HG02623 (cell line): Measurements from ENCODE around the gene GMDS.

ENCODE experiments used
- ATAC-seq: cut with Tn5 transposase; IDR thresholded peaks from one replicate; pipeline ENCODE4 v1.9.1; 2021; ENCODE audit warnings: moderate library complexity; ENCODE audit not compliant: unreplicated experiment

The GMDS gene

GRCh38 chr6:2141644-2142290 is 103.6 kb downstream of the GMDS start:
- ATAC-seq = no peak

DNA sequence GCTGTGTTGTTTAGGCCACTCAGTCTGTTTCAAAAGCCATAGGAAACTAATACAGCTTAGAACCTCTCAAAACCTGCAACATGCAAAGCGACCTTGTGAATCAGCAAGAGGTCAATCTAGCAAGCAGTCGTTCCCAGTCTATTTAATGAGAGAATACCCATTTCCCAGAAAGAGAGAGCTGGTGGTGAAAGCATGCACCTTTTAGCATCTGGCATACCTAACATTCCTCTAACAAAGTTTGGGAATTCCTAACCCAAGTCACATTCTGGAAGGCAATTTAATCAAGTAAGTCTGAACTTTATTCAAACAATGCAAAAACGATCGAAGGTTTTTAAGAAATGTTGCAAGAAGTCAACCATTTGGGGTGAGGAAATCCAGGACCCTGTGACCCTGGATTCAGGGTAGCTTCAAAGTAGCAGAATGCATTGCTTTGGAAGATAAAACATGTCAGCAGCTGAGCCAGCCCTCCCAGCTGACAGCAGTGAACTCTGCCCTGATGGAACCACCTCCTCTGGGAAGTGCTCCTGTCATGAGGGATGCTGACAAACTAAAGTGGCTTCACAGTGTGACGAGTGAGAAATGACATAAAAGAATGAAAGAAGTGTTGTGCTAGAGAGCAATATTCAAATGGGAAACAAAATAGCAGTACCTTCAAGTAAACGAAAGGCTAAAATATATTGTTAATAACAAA is 104.8 kb downstream of the GMDS start:
- no peak for ATAC-seq

- ATAC-seq = no peak
Observed at GRCh38 chr6:2135401-2135800, 110.0 kb downstream of the GMDS start.

DNA sequence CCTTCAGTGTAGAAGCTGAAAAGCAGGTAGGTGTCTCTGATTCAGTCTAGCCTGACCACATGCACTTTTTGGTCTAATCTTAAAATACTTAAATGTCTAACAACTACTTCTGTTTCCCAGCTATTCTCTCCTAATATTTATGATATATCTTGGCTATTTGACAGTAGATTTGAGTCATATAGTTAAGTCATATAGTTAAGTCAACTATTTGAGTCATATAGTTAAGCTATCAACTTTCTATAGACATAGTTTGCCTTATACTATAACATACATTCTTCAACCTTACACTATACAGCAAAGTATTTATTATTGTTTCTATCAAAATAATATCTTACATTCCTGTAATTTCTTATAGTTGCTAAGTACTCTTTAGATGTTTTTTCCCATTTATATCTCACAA is 110.9 kb downstream of the GMDS start:
- ATAC-seq = no peak

DNA sequence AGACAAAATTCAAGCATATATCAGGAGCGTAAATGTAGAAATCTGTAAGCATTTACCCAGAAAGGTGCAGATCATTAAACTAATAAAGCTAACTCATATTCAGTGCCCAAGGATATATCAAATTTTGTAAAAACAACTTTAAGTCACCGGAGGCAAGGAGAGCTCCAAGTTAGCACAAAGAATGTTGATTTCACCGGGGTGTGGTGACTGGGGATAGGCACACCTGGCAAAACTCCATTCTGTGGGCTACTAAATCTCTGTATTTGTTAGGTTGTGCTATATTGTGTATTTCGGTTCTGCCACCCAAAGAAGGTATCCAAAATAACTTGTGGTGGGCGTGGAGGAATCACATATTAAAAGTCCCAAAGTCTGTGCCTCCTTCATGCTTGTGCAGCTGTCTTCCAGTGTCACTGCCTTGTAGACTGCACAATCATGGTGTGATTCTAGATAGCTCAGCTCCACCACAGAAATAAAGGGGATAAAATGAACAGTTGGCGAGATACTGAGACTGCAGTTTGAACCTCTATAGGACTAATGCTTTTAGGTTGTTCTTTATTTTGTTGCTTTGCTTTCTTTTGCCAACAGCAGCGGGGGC is 111.6 kb downstream of the GMDS start:
- ATAC-seq = no peak

GRCh38 chr6:2132916-2133315 is 112.5 kb downstream of the GMDS start:
- ATAC-seq = no peak

DNA sequence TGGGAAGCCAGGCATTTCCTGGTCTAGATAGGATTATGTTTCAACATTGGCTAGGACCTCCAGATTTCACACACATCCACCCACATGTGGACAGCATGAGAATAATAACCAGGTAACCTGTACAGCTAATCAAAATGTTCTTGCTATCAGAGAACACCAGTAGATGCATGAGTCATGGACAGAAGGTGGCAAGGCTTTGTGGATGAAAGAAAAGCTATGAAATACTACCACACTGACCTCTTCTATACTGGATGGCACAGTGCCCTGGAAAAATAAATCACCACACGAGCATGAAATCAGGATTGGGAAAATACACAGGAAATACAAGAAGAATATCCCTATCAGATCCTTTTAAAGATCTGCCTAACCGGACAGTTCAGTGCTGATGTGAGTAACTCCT is 113.0 kb downstream of the GMDS start:
- no peak for ATAC-seq

- peak; percentile 51 for ATAC-seq
Observed at GRCh38 chr6:2129182-2129621, 116.2 kb downstream of the GMDS start.

DNA sequence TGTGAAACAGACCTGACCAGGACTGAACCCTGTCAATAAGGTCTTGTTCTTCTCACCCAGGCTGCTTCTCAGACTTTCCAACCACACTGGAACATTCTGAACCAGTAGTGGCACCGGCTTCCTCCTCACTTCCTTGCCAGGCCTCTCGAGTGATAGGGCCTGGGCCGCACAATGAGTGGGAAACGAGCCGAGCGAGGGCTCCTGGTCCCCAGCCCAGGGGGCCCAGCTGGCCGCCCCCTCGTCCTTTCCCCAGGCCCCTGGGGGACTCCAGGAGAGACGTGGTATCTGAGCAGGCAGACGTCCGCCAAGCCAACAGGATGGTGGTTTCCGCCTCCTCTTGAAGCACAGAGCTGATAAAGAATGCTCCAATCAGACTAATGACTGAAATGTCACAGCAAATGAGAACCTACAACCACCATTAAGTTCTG is 117.9 kb downstream of the GMDS start:
- peak; percentile 41 for ATAC-seq

DNA sequence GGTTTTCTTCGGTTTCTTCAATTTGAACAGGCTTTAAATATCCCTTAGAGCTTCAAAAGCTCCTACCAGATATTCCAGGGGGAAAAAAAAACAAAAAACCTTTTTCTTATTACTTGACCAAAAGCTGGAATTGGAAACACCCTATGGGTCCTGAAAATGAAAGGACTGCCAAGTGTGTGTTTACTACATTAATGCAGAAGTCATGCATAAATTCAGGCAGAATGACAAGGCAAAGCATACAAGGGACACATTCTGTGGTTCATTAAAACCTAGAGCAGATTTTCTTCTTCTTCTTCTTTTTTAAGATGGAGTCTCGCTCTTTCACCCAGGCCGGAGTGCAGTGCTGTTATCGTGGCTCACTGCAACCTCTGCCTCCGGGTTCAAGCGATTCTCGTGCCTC is 119.1 kb downstream of the GMDS start:
- no peak for ATAC-seq

DNA sequence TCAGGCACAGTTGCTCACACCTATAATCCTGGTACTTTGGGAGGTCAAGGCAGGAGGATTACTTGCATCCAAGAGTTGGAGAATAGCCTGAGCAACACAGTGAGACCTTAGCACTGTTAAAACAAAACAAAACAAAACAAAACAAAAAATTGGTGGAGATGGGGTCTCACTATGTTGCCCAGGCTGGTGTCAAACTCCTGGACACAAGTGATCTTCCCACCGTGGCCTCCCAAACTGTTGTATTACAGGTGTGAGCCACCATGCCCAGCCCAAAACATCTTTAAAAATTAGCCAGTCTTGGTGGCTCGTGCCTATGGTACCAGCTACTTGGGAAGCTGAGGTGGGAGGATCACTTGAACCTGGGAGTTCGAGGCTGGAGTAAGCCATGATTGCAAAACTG is 120.2 kb downstream of the GMDS start:
- no peak for ATAC-seq

GRCh38 chr6:2124260-2124709 is 121.1 kb downstream of the GMDS start:
- no peak for ATAC-seq

- no peak for ATAC-seq
Observed at GRCh38 chr6:2120912-2121311, 124.5 kb downstream of the GMDS start.

- ATAC-seq = no peak
Observed at GRCh38 chr6:2119275-2119674, 126.1 kb downstream of the GMDS start.

DNA sequence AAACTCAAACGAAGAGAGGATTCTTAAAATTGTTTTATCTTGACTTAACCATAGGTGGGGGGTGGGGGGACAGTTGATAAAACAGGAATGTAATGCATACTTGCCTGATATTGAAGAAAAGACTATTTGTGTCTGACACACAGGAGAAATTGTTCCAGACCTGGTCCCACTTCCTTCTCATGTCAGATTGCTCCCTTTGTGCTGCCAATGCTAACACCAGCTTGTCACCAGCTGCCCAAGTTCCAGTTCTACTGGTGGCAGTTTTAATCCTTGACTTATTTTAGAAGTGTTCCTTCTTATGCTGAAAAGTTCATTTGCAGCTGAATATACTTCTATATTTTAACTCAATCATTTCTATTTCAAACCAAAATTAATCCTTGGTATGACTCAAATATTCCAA is 127.3 kb downstream of the GMDS start:
- no peak for ATAC-seq

DNA sequence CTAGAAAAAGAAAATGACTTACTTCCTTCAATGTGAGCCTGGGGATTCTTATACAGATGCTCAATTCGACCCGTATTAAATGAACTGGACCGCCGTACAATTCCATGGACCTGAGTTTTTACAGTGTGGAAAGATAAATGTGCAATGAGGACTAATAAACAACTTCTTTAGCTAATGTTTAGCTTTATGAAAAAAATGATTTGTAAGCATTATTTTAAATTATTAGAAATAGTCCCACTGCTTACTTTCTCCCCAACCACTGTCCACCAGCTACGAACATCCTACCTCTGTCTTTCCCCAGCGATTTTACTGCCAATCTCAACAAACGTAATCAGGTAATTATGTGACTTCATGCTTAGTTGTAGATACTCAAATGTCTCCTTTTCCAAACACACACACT is 128.0 kb downstream of the GMDS start:
- no peak for ATAC-seq

- no peak for ATAC-seq
Observed at GRCh38 chr6:2116496-2116895, 128.9 kb downstream of the GMDS start.

DNA sequence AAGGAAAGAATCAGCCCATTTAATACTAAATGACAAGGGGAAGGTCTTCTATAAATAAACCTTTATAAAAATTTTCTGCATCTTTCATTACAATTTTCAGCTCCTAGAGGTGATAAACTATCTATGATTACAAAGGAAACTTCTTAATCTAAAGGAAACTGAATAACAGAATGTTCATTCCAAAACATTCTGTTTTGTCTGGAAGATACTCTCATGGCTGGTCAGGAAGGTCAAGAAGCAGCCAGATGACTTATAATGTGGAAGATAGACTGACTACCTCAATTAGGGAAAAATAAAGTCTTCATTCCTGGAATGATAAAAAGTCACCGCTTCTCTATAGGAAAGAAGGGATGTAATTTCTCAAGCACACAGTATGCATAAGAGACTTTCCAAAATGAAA is 131.3 kb downstream of the GMDS start:
- ATAC-seq = no peak

DNA sequence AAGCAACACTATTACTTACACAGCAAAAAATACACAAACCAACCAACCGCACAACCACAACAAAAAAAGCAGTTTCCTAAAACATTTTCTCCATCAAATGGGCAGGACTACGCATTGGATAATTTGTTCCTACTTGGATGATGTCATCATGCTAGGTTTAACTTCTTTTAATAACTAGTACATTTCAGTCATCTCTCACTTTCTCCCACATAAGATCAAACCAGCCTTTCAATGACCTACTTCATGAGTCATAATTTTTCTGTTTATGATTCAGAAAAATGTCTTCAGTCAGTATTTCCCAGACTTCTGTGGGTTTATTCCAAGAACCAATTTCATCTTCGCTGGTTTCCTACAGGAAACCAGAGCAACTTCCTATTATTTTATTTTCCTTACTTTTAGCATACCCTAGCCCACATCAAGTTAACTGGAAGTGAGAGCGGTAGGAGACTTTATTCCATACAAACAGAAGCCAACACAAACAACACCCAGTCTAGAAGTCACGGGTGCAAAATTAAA is 134.2 kb downstream of the GMDS start:
- no peak for ATAC-seq

GRCh38 chr6:2110504-2110903 is 134.9 kb downstream of the GMDS start:
- ATAC-seq = peak; percentile 71

GRCh38 chr6:2109796-2110195 is 135.6 kb downstream of the GMDS start:
- ATAC-seq = no peak

DNA sequence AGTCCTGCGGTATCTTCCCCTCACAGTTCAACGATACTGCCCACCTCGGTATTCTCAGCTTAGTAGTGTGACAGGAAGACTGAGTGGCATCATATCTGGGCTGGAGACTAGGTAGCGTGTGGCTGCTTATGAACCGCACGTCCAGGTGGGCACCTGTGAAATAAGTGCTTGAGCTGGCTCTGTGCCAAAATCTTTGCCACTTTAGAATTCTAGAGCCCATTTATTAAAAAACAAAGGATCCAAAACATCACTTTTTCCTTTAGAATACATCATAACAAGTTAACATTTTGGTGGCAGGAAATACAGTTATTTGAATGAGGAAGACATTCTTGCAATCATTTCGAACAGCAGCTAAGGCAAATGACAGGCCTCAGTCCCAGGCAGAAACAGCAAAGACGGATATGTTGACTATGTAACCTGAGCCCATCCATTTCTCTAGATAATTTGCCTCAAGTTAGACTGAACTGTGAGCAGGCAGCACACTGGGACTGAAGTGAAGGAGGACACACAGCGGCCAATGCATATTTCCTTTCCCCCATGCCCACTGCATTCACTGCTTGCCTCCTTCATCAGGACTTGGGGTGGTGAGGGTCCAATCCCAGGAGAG is 136.6 kb downstream of the GMDS start:
- ATAC-seq = no peak
